GM10266 (cell line): ENCODE measurements around the gene HDAC10.

Source experiments
- DNase-seq: peaks from one replicate; pipeline ENCODE4 v3.0.0; 2012; ENCODE audit errors: extremely low spot score
- CTCF ChIP-seq: IDR thresholded peaks from 2 replicates; pipeline ENCODE4 v1.5.1; 2012; ENCODE audit warnings: mild to moderate bottlenecking, low read depth; ENCODE audit not compliant: control insufficient read depth, insufficient read depth; ENCODE audit errors: missing control alignments

Gene HDAC10

GRCh38 chr22:50245214-50246072 lies 5.6 kb downstream of the HDAC10 start:
- no peak for DNase-seq
- no peak for TF ChIP-seq CTCF

GRCh38 chr22:50244420-50245213 lies 6.4 kb downstream of the HDAC10 start, which contains the start of gene TUBGCP6:
Gene TUBGCP6 (minus strand): TSS chr22:50245023. CDS start chr22:50244459, 564 bp downstream.
- peak; percentile 1 for TF ChIP-seq CTCF
- peak; percentile 95 for DNase-seq

- TF ChIP-seq CTCF: no peak
- DNase-seq: no peak
Observed at GRCh38 chr22:50243685-50244419, 7.2 kb downstream of the HDAC10 start.

GRCh38 chr22:50242406-50242949 lies 8.6 kb downstream of the HDAC10 start:
- no peak for DNase-seq
- TF ChIP-seq CTCF: no peak

- no peak for TF ChIP-seq CTCF
Observed at GRCh38 chr22:50238755-50239154, 12.3 kb downstream of the HDAC10 start.

GRCh38 chr22:50236731-50237409 lies 14.2 kb downstream of the HDAC10 start:
- TF ChIP-seq CTCF: peak; percentile 49
- no peak for DNase-seq

More at GRCh38 chr22:50238755-50239154, 12.3 kb downstream of the HDAC10 start:
- DNase-seq: no peak
